ENCODE results near the gene CBLC.

GRCh38 chr19:44749292-44749691 lies 28.4 kb upstream of the CBLC start:
- TF ChIP-seq SP1 (IDR thresholded peaks at IDR 0.05) (no peak), BHLHE40 (IDR thresholded peaks at IDR 0.05; ENCODE audit: borderline replicate concordance) (no peak)
